C4-2B (cell line): ENCODE results near the gene AP3S2.

Source experiments
- H3K27ac ChIP-seq: fragments of 450-650 bp; 2 replicates; pipeline ENCODE4 v1.5.1; 2017
- CTCF ChIP-seq: fragments of 450-650 bp; conservative IDR thresholded peaks from 2 replicates; pipeline ENCODE4 v1.5.1; 2017; ENCODE audit warnings: mild to moderate bottlenecking
- ZFX ChIP-seq: fragments of 450-650 bp; IDR thresholded peaks from 2 replicates; pipeline ENCODE4 v1.6.1; 2017

Gene AP3S2

GRCh38 chr15:89852342-89852995 lies 41.3 kb downstream of the AP3S2 start:
- TF ChIP-seq ZFX (no peak), CTCF (no peak)
- no peak overlapping the region for H3K27ac ChIP-seq

- H3K27ac ChIP-seq = no peak overlapping the region
- TF ChIP-seq CTCF = no peak
- no peak for TF ChIP-seq ZFX
These were observed 42.0 kb downstream of the AP3S2 start for GRCh38 chr15:89851673-89852341.

- TF ChIP-seq CTCF (no peak), ZFX (no peak)
- H3K27ac ChIP-seq = no peak overlapping the region
These were observed 44.9 kb downstream of the AP3S2 start for GRCh38 chr15:89848970-89849292.

GRCh38 chr15:89847101-89847500 lies 46.7 kb downstream of the AP3S2 start:
- H3K27ac ChIP-seq = no peak overlapping the region
- TF ChIP-seq CTCF (no peak), ZFX (no peak)

GRCh38 chr15:89845305-89845893 lies 48.4 kb downstream of the AP3S2 start:
- H3K27ac ChIP-seq = no peak overlapping the region
- TF ChIP-seq ZFX = no peak
- no peak for TF ChIP-seq CTCF

- no peak overlapping the region for H3K27ac ChIP-seq
- no peak for TF ChIP-seq CTCF
- no peak for TF ChIP-seq ZFX
These were observed 51.8 kb downstream of the AP3S2 start for GRCh38 chr15:89841962-89842361.

- no peak overlapping the region for H3K27ac ChIP-seq
- TF ChIP-seq ZFX (no peak), CTCF (no peak)
These were observed 52.5 kb downstream of the AP3S2 start for GRCh38 chr15:89841306-89841705.
